GM23248 (cell line): ENCODE data around the gene SLC7A10.

Experiments used
- EZH2 ChIP-seq: fragments of 200-600 bp; sonication (generic); IDR thresholded peaks from 2 replicates; pipeline ENCODE4 v1.6.1; 2018; ENCODE audit warnings: antibody characterized with exemption, mild to moderate bottlenecking; ENCODE audit not compliant: insufficient read depth, poor library complexity, severe bottlenecking
- EZH2phosphoT487 ChIP-seq: fragments of 200-600 bp; sonication (generic); IDR thresholded peaks from 2 replicates; pipeline ENCODE4 v1.6.1; 2018; ENCODE audit warnings: antibody characterized with exemption, moderate library complexity, mild to moderate bottlenecking, low read depth; ENCODE audit not compliant: insufficient read depth

DNA sequence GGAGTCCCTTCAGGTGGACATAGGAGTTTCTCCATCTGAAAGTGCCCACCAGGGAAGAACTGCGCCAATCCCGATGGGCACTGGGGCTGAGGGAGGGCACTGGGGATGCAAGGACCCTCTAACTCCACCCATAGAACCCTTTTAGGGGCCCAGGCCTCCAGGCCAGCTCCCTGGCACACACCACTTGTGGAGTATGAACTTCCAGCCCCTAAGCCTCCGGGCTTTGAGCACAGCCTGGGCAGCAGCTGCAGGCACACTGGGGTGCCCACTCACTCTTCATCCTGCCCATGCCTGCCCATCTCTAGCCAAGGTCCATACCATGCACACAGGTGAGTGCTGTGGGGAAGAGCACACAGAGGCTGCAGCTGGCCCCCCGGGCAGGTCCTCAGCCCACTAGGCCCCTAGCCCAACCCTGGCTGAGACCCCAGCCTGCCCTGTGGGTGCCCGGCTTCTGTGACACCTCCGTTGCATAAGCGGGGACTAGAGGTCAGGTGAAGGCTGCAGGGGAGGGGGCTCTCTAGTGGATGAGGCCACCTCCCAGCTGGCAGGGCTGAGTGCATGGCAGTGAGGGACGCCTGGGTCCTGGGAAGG lies 14.6 kb upstream of the SLC7A10 start:
- TF ChIP-seq EZH2phosphoT487 (no peak), EZH2 (no peak)
